ENCODE results near the gene XPR1.

The XPR1 gene

GRCh38 chr1:180939073-180939710 lies 307.4 kb downstream of the XPR1 start:
- no peak for DNase-seq

DNA sequence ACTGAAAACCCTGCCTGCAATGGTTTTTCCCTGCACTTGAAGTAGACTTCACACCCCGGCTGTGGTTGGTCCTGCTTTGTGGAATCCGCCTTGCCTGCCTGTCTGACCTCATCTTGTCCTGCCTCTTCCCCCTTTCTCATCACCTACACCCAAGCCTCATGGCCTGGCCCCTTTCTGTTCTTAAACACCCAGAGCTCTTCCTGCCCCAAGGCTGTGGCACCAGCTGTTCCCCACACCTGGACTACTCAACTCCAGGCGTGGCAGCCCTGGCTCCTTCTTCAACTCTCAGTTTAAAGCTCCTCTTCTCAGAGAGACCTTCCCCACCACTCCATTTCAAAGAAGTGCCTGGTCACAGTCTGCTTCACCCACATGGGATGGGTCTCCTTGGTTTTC lies 307.9 kb downstream of the XPR1 start:
- DNase-seq, result no peak

All from activated CD4-positive, alpha-beta T cell treated with anti-CD3 and anti-CD28 coated beads for 48 hours (primary cell).